Gastroesophageal sphincter (tissue), 4 donors: ENCODE results near the gene TBCD. TPM values are rescaled to one million over a fixed set of nuclear protein-coding genes. Genes with fewer than 3 reads are reported as not detected.

Experiments used
- ATAC-seq: fragments of 150-250 bp; one replicate; pipeline ENCODE4 v1.9.1; 2016; ENCODE audit warnings: mild to moderate bottlenecking, moderate library complexity
- H3K27ac ChIP-seq, 4 donors: fragments of 200-600 bp; sonication (generic) in 3 of 4; 1 replicate in 3 of 4; 2 replicates in 1 of 4; pipeline ENCODE4 v1.5.1; 2016 to 2019
- H3K27me3 ChIP-seq: fragments of 200-600 bp; sonication (generic); one replicate; pipeline ENCODE4 v1.5.1; 2019
- H3K36me3 ChIP-seq, 2 donors: fragments of 200-600 bp; sonication (generic); one replicate each; pipeline ENCODE4 v1.5.1; 2019; ENCODE audit warnings: control low read depth in 1 of 2
- H3K4me1 ChIP-seq, 3 donors: fragments of 200-600 bp; sonication (generic); 1 replicate in 2 of 3; 2 replicates in 1 of 3; pipeline ENCODE4 v1.5.1; 2016 to 2019; ENCODE audit warnings: control low read depth in 2 of 3
- H3K4me3 ChIP-seq, 2 donors: fragments of 200-600 bp; sonication (generic); one replicate each; pipeline ENCODE4 v1.5.1; 2019; ENCODE audit warnings: mild to moderate bottlenecking in 1 of 2, moderate library complexity in 1 of 2
- H3K9me3 ChIP-seq, 3 donors: fragments of 200-600 bp; sonication (generic); one replicate each; pipeline ENCODE4 v1.5.1; 2017 to 2019; ENCODE audit warnings: control low read depth in 2 of 3
- EP300 ChIP-seq: sonication (generic); formaldehyde crosslinking; IDR thresholded peaks from one replicate; pipeline ENCODE4 v1.6.1; 2017; ENCODE audit warnings: antibody characterized with exemption, mild to moderate bottlenecking
- POLR2A ChIP-seq, 2 donors: fragments of 450-650 bp; IDR thresholded peaks; one replicate each; pipeline ENCODE4 v1.6.1; 2017; ENCODE audit warnings: antibody characterized with exemption in 2 of 2, mild to moderate bottlenecking in 2 of 2, moderate library complexity in 1 of 2
- POLR2AphosphoS5 ChIP-seq: sonication (generic); formaldehyde crosslinking; IDR thresholded peaks from one replicate; pipeline ENCODE4 v1.6.1; 2017; ENCODE audit warnings: antibody characterized with exemption
- WGBS, 2 donors: methylation state at CpG; one replicate each; pipeline ENCODE4 v1.1.5; 2018; ENCODE audit warnings: low coverage in 1 of 2; 5-methylcytosine and 5-hydroxymethylcytosine counted together
- total RNA-seq, 4 donors: library from RNA; depleted of rRNA; stranded (reverse); fragments of >200 nt; gene quantifications; one replicate each; pipeline ENCODE4 v1.1.0, GENCODE V29; 2016
- TF ChIP-seq, protein P1 (sequence below), 4 experiments: fragments of 200-600 bp in 2 of 4; fragments of 450-650 bp in 2 of 4; sonication (generic) in 1 of 4; IDR thresholded peaks; one replicate each; pipeline ENCODE4 v1.5.1; 2017 to 2019; ENCODE audit warnings: antibody characterized with exemption in 4 of 4, mild to moderate bottlenecking in 2 of 4, moderate library complexity in 2 of 4

TBCD gene
- total RNA-seq, 4 donors from 2014 or later: 32.0 to 57.8 (median 47.0) TPM

DNA sequence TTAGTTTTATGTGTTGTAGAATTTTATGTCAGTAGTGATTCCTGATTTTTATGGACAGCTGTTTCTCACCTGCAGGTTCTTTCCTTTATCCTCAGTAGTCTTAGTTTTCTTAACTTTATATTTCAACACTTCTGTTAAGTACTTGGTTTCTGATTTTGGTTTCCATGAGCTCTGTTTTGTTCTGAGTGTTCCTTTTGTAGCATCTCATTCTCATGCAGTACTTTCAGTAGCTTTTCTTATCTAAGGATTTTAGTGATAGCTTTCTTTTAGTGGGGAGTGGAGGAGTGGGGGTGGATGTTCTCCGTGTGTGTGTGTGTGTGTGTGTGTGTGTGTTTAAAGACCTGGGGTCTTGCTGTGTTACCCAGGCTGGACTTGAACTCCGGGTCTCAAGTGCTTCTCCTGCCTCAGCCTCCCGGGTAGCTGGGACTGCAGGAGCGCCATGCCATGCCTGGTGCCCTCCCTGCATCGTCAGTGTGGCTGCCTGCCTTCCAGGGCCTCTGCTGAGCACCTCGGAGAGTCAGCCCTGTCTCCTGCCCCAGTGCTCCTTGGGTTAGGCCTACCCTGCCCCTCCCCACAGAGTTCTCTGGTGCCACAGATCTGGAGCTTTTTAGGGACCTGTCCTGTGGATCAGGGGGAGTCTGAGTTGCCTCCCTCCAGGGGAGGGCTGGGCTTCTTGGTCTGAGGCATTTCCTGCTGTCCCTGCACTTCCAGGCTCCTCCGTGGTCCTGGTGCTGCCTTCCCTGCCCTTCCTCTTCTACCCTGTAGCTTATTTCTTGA, 92.2 kb downstream of the TBCD start:
- H3K27ac ChIP-seq: peak overlapping the region in 1 of 4 donors; percentile 5
- no peak for ATAC-seq

DNA sequence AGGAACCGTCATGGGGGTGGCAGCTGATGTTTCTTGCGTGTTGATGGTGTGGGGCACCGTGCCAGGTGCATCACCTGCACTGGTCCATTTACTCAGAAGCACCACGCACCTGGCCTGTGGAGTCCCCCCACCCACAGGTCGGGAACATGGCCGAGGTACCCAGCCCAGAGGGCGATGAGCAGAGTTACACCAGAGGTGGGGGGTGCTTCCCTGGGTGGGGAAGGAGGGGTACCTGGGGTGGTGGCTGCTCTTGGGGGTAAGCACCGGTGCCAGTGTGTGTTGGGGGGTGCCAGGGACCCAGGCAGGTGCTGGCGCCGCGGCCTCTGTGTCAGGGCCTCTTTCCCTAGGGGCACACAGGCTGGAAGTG, 92.9 kb downstream of the TBCD start:
- Histone ChIP-seq H3K36me3 (peaks cover 0 to 15% of the 10 kb centered on the region in 2 donors), H3K9me3 (no peaks in the 10 kb centered on the region), H3K27me3 (no peaks in the 10 kb centered on the region), H3K4me1 (peaks cover 0 to 8% (median 0%) of the 10 kb centered on the region in 3 donors), H3K27ac (peak overlapping the region in 2 of 4 donors; percentile 14 to 61), H3K4me3 (peak overlapping the region in 1 of 2 donors; percentile 30)
- 80% methylated on average over 1 of the region's 11 CpGs; no CpG with 5 or more reads in 1 of the 2 donors for WGBS, 2 donors
- ATAC-seq: no peak
- no peak for TF ChIP-seq POLR2AphosphoS5
- no peak for TF ChIP-seq EP300
- no peak for TF ChIP-seq POLR2A (IDR thresholded peaks at IDR 0.05)
- TF ChIP-seq, protein P1, sequence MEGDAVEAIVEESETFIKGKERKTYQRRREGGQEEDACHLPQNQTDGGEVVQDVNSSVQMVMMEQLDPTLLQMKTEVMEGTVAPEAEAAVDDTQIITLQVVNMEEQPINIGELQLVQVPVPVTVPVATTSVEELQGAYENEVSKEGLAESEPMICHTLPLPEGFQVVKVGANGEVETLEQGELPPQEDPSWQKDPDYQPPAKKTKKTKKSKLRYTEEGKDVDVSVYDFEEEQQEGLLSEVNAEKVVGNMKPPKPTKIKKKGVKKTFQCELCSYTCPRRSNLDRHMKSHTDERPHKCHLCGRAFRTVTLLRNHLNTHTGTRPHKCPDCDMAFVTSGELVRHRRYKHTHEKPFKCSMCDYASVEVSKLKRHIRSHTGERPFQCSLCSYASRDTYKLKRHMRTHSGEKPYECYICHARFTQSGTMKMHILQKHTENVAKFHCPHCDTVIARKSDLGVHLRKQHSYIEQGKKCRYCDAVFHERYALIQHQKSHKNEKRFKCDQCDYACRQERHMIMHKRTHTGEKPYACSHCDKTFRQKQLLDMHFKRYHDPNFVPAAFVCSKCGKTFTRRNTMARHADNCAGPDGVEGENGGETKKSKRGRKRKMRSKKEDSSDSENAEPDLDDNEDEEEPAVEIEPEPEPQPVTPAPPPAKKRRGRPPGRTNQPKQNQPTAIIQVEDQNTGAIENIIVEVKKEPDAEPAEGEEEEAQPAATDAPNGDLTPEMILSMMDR (IDR thresholded peaks at IDR 0.05): no peak

More for the DNA sequence above, 92.2 kb downstream of the TBCD start:
- Histone ChIP-seq H3K4me1 (peaks cover 0 to 8% (median 0%) of the 10 kb centered on the region in 3 donors), H3K27me3 (no peaks in the 10 kb centered on the region), H3K9me3 (no peaks in the 10 kb centered on the region), H3K4me3 (no peak overlapping the region), H3K36me3 (peaks cover 0 to 15% of the 10 kb centered on the region in 2 donors)
- no peak for TF ChIP-seq EP300
- 83 to 100% methylated on average over 1 of the region's 7 CpGs for WGBS, 2 donors

DNA sequence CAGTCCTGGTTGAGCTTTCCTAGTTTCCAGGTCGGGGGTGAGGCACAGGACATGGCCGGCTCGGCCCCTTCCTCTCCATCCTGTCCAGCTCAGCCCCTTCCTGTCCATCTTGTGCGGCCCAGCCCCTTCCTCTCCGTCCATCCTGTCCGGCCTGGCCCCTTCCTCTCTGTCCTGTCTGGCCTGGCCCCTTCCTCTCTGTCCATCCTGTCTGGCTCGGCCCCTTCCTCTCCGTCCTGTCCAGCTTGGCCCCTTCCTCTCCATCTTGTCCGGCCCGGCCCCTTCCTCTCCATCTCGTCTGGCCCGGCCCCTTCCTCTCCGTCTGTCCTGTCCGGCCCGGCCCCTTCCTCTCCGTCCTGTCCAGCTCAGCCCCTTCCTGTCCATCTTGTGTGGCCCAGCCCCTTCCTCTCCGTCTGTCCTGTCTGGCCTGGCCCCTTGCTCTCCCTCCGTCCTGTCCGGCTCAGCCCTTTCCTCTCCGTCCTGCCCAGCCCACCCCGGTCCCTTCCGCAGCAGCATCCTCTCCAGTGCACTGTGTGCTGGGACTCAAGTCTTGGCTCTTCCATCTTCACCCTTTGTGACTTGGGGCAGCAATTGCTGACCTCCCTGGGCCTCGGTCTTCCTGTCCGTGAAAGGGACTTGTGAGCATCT, 93.4 kb downstream of the TBCD start:
- ATAC-seq: peak; percentile 68
- peaks cover 0 to 15% of the 10 kb centered on the region in 2 donors for H3K36me3 ChIP-seq
- whole genome bisulfite sequencing, 2 donors: 61 to 89% methylated on average over 5 to 22 of the region's 24 CpGs
- peak overlapping the region in 1 of 2 donors; percentile 30 for H3K4me3 ChIP-seq
- no peaks in the 10 kb centered on the region for H3K9me3 ChIP-seq
- H3K27ac ChIP-seq: peak overlapping the region in 2 of 4 donors; percentile 54 to 61
- no peaks in the 10 kb centered on the region for H3K27me3 ChIP-seq
- peaks cover 0 to 8% (median 0%) of the 10 kb centered on the region in 3 donors for H3K4me1 ChIP-seq
- no peak for TF ChIP-seq EP300
- TF ChIP-seq POLR2AphosphoS5: no peak
- TF ChIP-seq, protein P1 (IDR thresholded peaks at IDR 0.05): no peak
- TF ChIP-seq POLR2A (IDR thresholded peaks at IDR 0.05): no peak

DNA sequence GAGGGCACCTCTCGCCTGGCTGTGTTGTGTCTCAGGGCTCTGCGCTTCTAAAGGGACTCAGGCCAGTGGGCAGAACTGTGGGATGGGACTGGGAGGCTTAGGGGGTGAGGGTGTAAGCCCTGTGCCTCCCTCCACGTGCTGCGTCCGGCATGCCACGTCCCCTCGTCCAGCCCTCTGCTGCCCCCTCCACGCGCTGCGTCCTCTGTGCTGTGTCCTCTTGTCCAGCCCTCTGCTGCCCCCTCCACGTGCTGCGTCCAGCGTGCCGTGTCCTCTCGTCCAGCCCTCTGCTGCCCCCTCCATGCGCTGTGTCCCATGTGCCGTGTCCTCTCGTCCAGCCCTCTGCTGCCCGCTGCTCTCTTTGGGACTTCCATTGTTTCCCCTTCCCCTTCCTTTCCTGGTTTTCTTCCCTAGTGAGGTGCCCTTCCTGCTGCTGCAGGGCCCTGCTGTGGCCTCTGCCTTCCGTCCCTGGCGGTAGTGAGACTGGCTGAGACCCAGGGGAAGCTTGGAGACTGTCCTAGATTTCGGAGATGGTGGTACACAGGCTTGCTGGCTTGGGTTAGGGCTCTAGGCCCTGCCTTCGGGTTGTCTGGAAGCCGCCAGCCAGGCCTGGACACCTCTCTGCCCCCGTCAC, 94.3 kb downstream of the TBCD start:
- 45 to 73% methylated on average over 7 to 20 of the region's 25 CpGs for WGBS, 2 donors

More for the DNA sequence above, 94.3 kb downstream of the TBCD start:
- TF ChIP-seq, protein P1 (IDR thresholded peaks at IDR 0.05): peak in 1 of 4 experiments; percentile 29
- TF ChIP-seq EP300: no peak
- H3K4me3 ChIP-seq: peak overlapping the region in 1 of 2 donors; percentile 30
- H3K36me3 ChIP-seq: peaks cover 0 to 15% of the 10 kb centered on the region in 2 donors
- peak overlapping the region in 3 of 4 donors; percentile 54 to 61 (median 54) for H3K27ac ChIP-seq
- H3K9me3 ChIP-seq: no peaks in the 10 kb centered on the region
- no peaks in the 10 kb centered on the region for H3K27me3 ChIP-seq
- H3K4me1 ChIP-seq: peaks cover 0 to 8% (median 0%) of the 10 kb centered on the region in 3 donors
- peak; percentile 49 for ATAC-seq
